A549 (cell line): Measurements from ENCODE around the gene SAMM50. TPM values are rescaled to one million over a fixed set of nuclear protein-coding genes. Genes with fewer than 3 reads are reported as not detected.

Experiments
- ATAC-seq, 2 experiments: fragments of 200-7000 bp in 1 of 2; fragments of >200 bp in 1 of 2; cut with Nextera tagmentation in 1 of 2; cut with Tn5 transposase in 1 of 2; 3 replicates each; pipeline versions ENCODE4 v1.8.0 to v1.9.1; 2018 to 2020; ENCODE audit warnings: mild to moderate bottlenecking in 1 of 2, moderate library complexity in 1 of 2
- CTCF ChIA-PET: fragments of 300-600 bp; sonication (Branson Sonifier 250); formaldehyde crosslinking; extraction: SDS; loops from one replicate; lab custom pipeline; 2021; ENCODE audit warnings: antibody characterized with exemption, inconsistent platforms; lab: Yijun Ruan, JAX
- POLR2A ChIA-PET: fragments of 350-600 bp; formaldehyde crosslinking; extraction: SDS; loops from one replicate; lab custom pipeline; 2021; ENCODE audit warnings: antibody characterized with exemption, inconsistent platforms; lab: Yijun Ruan, JAX
- DNase-seq, 2 experiments: peaks; one replicate each; pipeline versions ENCODE4 v3.0.0 to v3.0.0-alpha.2; 2011 to 2016; ENCODE audit warnings: low read depth in 1 of 2, low spot score in 1 of 2
- FAIRE-seq: peaks from 2 replicates; lab custom pipeline; 2011; peaks lifted over from hg19 to GRCh38; lab: Jason Lieb, UNC
- H3K27ac ChIP-seq, 2 experiments: fragments of >200 bp; sonication (Bioruptor Twin); formaldehyde crosslinking; 3 replicates each; pipeline ENCODE4 v1.5.1; 2016 to 2017
- H3K4me1 ChIP-seq: fragments of >200 bp; sonication (Bioruptor Twin); formaldehyde crosslinking; 3 replicates; pipeline ENCODE4 v1.6.1; 2016
- H3K4me2 ChIP-seq: fragments of >200 bp; sonication (Bioruptor Twin); formaldehyde crosslinking; 3 replicates; pipeline ENCODE4 v1.6.1; 2016
- H3K4me3 ChIP-seq: fragments of >200 bp; sonication (Bioruptor Twin); formaldehyde crosslinking; 3 replicates; pipeline ENCODE4 v1.5.1; 2016
- H3K9me3 ChIP-seq: fragments of >200 bp; sonication (Bioruptor Twin); formaldehyde crosslinking; 3 replicates; pipeline ENCODE4 v1.6.1; 2016
- CHD2 ChIP-seq: fragments of 150-350 bp; IDR thresholded peaks from 2 replicates; pipeline ENCODE4 v1.6.1; 2014; ENCODE audit warnings: low read length; ENCODE audit not compliant: partially characterized antibody
- CHD4 ChIP-seq: fragments of 200-600 bp; sonication (generic); IDR thresholded peaks from 2 replicates; pipeline ENCODE4 v1.6.1; 2016; ENCODE audit warnings: antibody characterized with exemption, mild to moderate bottlenecking, borderline replicate concordance
- CTCF ChIP-seq: fragments of >200 bp; sonication (Bioruptor Twin); formaldehyde crosslinking; IDR thresholded peaks from 3 replicates; pipeline ENCODE4 v1.5.1; 2016
- E2F6 ChIP-seq: IDR thresholded peaks from 2 replicates; pipeline ENCODE4 v1.6.1; 2012; ENCODE audit warnings: low read depth, borderline replicate concordance
- ELK1 ChIP-seq: fragments of 150-350 bp; IDR thresholded peaks from 2 replicates; pipeline ENCODE4 v1.6.1; 2014; ENCODE audit warnings: low read depth, mild to moderate bottlenecking, low read length
- FOSL2 ChIP-seq, 2 experiments: fragments of 450-650 bp in 1 of 2; fragments of >200 bp in 1 of 2; sonication (Bioruptor Twin) in 1 of 2; formaldehyde crosslinking; IDR thresholded peaks; 2 replicates each; pipeline versions ENCODE4 v1.5.0 to v1.6.1; 2016 to 2020; ENCODE audit warnings: mild to moderate bottlenecking in 1 of 2, moderate library complexity in 1 of 2
- GATA3 ChIP-seq: IDR thresholded peaks from 2 replicates; pipeline ENCODE4 v1.6.1; 2012; ENCODE audit warnings: borderline replicate concordance
- HES2 ChIP-seq: fragments of >200 bp; sonication (Bioruptor Twin); formaldehyde crosslinking; IDR thresholded peaks from 2 replicates; pipeline ENCODE4 v1.6.1; 2016
- HEYL ChIP-seq: fragments of 250-450 bp; sonication (Bioruptor Pico); IDR thresholded peaks from 2 replicates; pipeline ENCODE4 v1.8.0; 2021; ENCODE audit warnings: mild to moderate bottlenecking, moderate library complexity
- HOXB13 ChIP-seq: fragments of 250-450 bp; sonication (Bioruptor Pico); IDR thresholded peaks from 2 replicates; pipeline ENCODE4 v1.5.0; 2020; ENCODE audit warnings: low read depth, mild to moderate bottlenecking, moderate library complexity
- KDM5A ChIP-seq: fragments of 200-600 bp; sonication (generic); IDR thresholded peaks from 2 replicates; pipeline ENCODE4 v1.6.1; 2016; ENCODE audit warnings: antibody characterized with exemption, mild to moderate bottlenecking
- MAFK ChIP-seq: fragments of 450-650 bp; IDR thresholded peaks from 2 replicates; pipeline ENCODE4 v1.6.1; 2014; ENCODE audit not compliant: partially characterized antibody
- NPAS2 ChIP-seq: fragments of 250-450 bp; sonication (Bioruptor Pico); IDR thresholded peaks from 2 replicates; pipeline ENCODE4 v1.8.0; 2022; ENCODE audit warnings: mild to moderate bottlenecking, moderate library complexity, borderline replicate concordance
- NR3C1 ChIP-seq: fragments of >200 bp; sonication (Bioruptor Twin); formaldehyde crosslinking; IDR thresholded peaks from 3 replicates; pipeline ENCODE4 v1.6.1; 2017
- PHF8 ChIP-seq: fragments of 200-600 bp; sonication (generic); IDR thresholded peaks from 2 replicates; pipeline ENCODE4 v1.6.1; 2016; ENCODE audit warnings: low read depth, mild to moderate bottlenecking, antibody characterized with exemption, moderate library complexity, borderline replicate concordance
- RCOR1 ChIP-seq: fragments of 150-350 bp; IDR thresholded peaks from 2 replicates; pipeline ENCODE4 v1.6.1; 2014; ENCODE audit warnings: antibody characterized with exemption, low read length, low read depth
- REST ChIP-seq: fragments of 200-600 bp; sonication (generic); IDR thresholded peaks from 2 replicates; pipeline ENCODE4 v1.6.1; 2016; ENCODE audit warnings: antibody characterized with exemption, mild to moderate bottlenecking, moderate library complexity
- SREBF2 ChIP-seq: fragments of 450-650 bp; IDR thresholded peaks from 2 replicates; pipeline ENCODE4 v1.6.1; 2014; ENCODE audit warnings: mild to moderate bottlenecking, moderate library complexity
- ZFP36 ChIP-seq: fragments of 450-650 bp; IDR thresholded peaks from 2 replicates; pipeline ENCODE4 v1.6.1; 2014; ENCODE audit warnings: borderline replicate concordance; ENCODE audit not compliant: partially characterized antibody
- WGBS: methylation state at CpG from one replicate; pipeline ENCODE4 v1.1.6; 2017; ENCODE audit errors: missing lambda C conversion rate; 5-methylcytosine and 5-hydroxymethylcytosine counted together
- polyA plus RNA-seq, 4 experiments: library from polyadenylated mRNA; depleted of rRNA in 3 of 4; stranded (reverse); fragments of >200 nt; fragmentation: RNase III in 1 of 4; extraction: RNeasy Plus Mini Kit Qiagen cat#74134 plus additional on column Dnase treatment in 1 of 4; gene quantifications; 2 replicates in 3 of 4; 3 replicates in 1 of 4; pipeline ENCODE4 v1.2.3, GENCODE V29; 2011 to 2017

The SAMM50 gene
- polyA plus RNA-seq, 2 of the 4 experiments (the other 2 are of a cell fraction), result 49.3 to 51.4 TPM

GRCh38 chr22:44019846-44020245 is 64.6 kb downstream of the SAMM50 start:
- CTCF ChIA-PET, result interaction anchor here (1.1 to 5.2 kb wide), 4 partner anchors 27 to 67 kb away, joined by 3 to 24 read pairs (median 4); no protein-coding TSS in a partner anchor
- no peak overlapping the region for H3K4me3 ChIP-seq
- H3K9me3 ChIP-seq, result no peaks in the 10 kb centered on the region
- no peak for FAIRE-seq
- WGBS, result 96% methylated on average over 5 of the region's 5 CpGs
- no peak for DNase-seq
- H3K4me2 ChIP-seq, result no peak overlapping the region
- POLR2A ChIA-PET, result interaction anchor here (0.7 kb wide), 1 partner anchor 8 kb away, joined by 3 read pairs; no protein-coding TSS in a partner anchor
- no peak for ATAC-seq
- peaks cover 26% of the 10 kb centered on the region for H3K4me1 ChIP-seq
- H3K27ac ChIP-seq, result no peak overlapping the region
- TF ChIP-seq NR3C1 (no peak), ELK1 (no peak), SREBF2 (no peak), HEYL (CRISPR knock-in tag) (no peak), FOSL2 (IDR thresholded peaks at IDR 0.05) (no peak), FOSL2 (CRISPR knock-in tag; IDR thresholded peaks at IDR 0.05) (no peak), CHD4 (no peak), E2F6 (no peak), CTCF (no peak), RCOR1 (no peak)

- peak overlapping the region; percentile 41 to 100; a peak in 5 of 6 replicates for H3K27ac ChIP-seq
- no peak for FAIRE-seq
- CTCF ChIA-PET, result interaction anchor here (1.1 to 5.2 kb wide), 4 partner anchors 28 to 605 kb away, joined by 3 to 24 read pairs (median 5); no protein-coding TSS in a partner anchor
- no peak for DNase-seq
- peak overlapping the region; percentile 93 for H3K4me2 ChIP-seq
- 90% methylated on average over 8 of the region's 8 CpGs for WGBS
- H3K4me1 ChIP-seq, result peaks cover 35% of the 10 kb centered on the region
- no peaks in the 10 kb centered on the region for H3K9me3 ChIP-seq
- no peak for ATAC-seq
- POLR2A ChIA-PET, result no interaction called here
- H3K4me3 ChIP-seq, result no peak overlapping the region
- TF ChIP-seq CHD2, result no peak
- TF ChIP-seq MAFK, result no peak
- no peak for TF ChIP-seq GATA3
- TF ChIP-seq PHF8, result no peak
- no peak for TF ChIP-seq RCOR1
- TF ChIP-seq ELK1, result no peak
- TF ChIP-seq REST, result no peak
- no peak for TF ChIP-seq HES2
- no peak for TF ChIP-seq KDM5A
- TF ChIP-seq NPAS2 (CRISPR knock-in tag), result no peak
- no peak for TF ChIP-seq ZFP36
- TF ChIP-seq HOXB13 (CRISPR knock-in tag), result no peak
Measured at GRCh38 chr22:44020981-44021380, 65.7 kb downstream of the SAMM50 start.
